ENCODE measurements around the gene SIRPB2. TPM values are rescaled to one million over a fixed set of nuclear protein-coding genes. Genes with fewer than 3 reads are reported as not detected.

Gene SIRPB2
- total and polyA plus RNA-seq, 10 of the 15 experiments (the other 5 are each of a cell fraction or from before 2014, with no cell fraction given), result not detected

DNA sequence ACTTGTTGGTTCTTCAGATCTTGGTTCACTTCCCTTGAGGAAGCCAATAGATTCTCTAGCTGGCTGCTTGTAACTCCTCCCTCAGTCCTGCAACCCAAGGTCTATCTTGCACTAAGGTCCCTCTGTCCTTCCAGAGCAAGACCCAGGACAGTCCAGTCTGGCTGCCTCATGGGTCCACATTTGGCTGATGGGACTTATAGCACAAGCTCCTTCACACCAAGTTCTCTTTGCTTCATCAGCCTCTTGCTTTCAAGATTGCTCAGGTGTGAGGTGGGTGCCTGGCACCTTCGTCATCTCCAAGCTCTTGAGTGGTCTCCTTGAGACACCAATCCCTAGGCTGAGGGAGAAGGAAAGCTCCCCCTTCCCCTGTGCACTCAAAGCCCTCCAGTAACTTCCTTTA, 52.9 kb downstream of the SIRPB2 start (continued):
- no peak for TF ChIP-seq ESRRA (IDR thresholded peaks at IDR 0.05; ENCODE audit: low read length)
- TF ChIP-seq FOS (IDR thresholded peaks at IDR 0.05; ENCODE audit: borderline replicate concordance, extremely low read depth, insufficient read length), result no peak
- no peak for TF ChIP-seq SPI1 (IDR thresholded peaks at IDR 0.05; ENCODE audit: borderline replicate concordance, insufficient read depth, low read depth, low read length)
- no peak for TF ChIP-seq BHLHE40 (IDR thresholded peaks at IDR 0.05; ENCODE audit: borderline replicate concordance in 1 of 2, low read depth in 2 of 2, low read length in 1 of 2)
- TF ChIP-seq SMAD1 (IDR thresholded peaks at IDR 0.05; ENCODE audit: low read depth, partially characterized antibody), result no peak
- TF ChIP-seq POU2F2 (IDR thresholded peaks at IDR 0.05; ENCODE audit: borderline replicate concordance, low read depth, low read length), result no peak
- no peak for TF ChIP-seq CBFB (IDR thresholded peaks at IDR 0.05; ENCODE audit: low read depth)
- no peak for TF ChIP-seq NR2F1 (conservative IDR thresholded peaks at IDR 0.05)

DNA sequence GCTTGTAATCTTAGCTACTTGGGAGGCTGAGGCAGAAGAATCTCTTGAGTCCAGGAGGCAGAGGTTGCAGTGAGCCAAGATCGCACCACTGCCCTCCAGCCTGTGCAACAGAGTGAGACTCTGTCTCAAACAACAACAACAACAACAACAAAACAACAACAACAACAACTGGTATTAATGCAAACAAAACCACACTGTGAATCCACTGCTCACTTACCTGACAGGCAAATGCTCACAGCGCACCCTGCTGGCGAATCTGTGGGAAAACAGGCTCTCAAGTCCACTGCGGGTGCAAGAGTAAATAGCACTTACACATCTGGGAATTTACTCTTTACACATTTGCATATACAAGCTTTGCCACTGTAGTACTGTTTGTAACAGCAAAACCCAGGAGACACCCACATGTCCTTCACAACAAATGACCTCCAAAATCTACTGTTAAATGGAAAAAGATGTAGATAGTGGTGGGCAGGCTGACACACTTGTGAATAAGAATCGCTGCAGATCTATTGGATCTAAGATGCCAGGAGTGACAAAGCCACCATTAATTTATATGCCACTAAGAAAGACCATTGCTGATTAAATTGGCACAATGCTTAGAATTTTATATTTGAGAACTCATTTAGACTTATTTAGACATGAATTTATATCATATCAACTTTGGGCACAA, 53.9 kb downstream of the SIRPB2 start:
- Histone ChIP-seq H3K4me3 (no peak overlapping the region), H3K4me2 (ENCODE audit: control insufficient read depth, insufficient read depth) (no peak overlapping the region), H4K20me1 (ENCODE audit: control insufficient read depth, insufficient read depth) (peaks cover 3% of the 10 kb centered on the region; the same call in 1 of the 2 replicates), H3K9ac (ENCODE audit: control insufficient read depth, insufficient read depth, low read length) (no peak overlapping the region), H3K9me3 (replicated peaks; ENCODE audit: control insufficient read depth, insufficient read depth, low read length) (no peaks in the 10 kb centered on the region; the same call in 2 of the 3 replicates), H3K27ac (ENCODE audit: control insufficient read depth, insufficient read depth) (no peak overlapping the region), H3K4me1 (ENCODE audit: control insufficient read depth, insufficient read depth, low read length) (peaks cover 11% of the 10 kb centered on the region), H3K36me3 (ENCODE audit: control insufficient read depth in 2 of 2, insufficient read depth in 2 of 2, low read length in 1 of 2) (peaks cover 3 to 6% of the 10 kb centered on the region in 2 experiments), H3K79me2 (ENCODE audit: control insufficient read depth, insufficient read depth, low read length) (no peaks in the 10 kb centered on the region), H2AFZ (ENCODE audit: control insufficient read depth, low read depth, low read length) (no peak overlapping the region), H3K27me3 (replicated peaks in 1 of 2; ENCODE audit: control insufficient read depth in 2 of 2, insufficient read depth in 2 of 2, low read length in 1 of 2) (no peaks in the 10 kb centered on the region)
- DNase-seq (ENCODE audit: low read depth, low spot score), result peak; percentile 40
- CTCF ChIA-PET, result interaction anchor here (0.6 to 7.2 kb wide), 31 partner anchors 10 to 464 kb away, joined by 3 to 65 read pairs (median 8); partner anchors contain the start of genes FKBP1A and NSFL1C
- RAD21 ChIA-PET (ENCODE audit: unreplicated experiment), result interaction anchor here (0.9 to 3.6 kb wide), 13 partner anchors 13 to 131 kb away, joined by 3 to 16 read pairs (median 5); no protein-coding TSS in a partner anchor
- SMC1A ChIA-PET (ENCODE audit: uncharacterized antibody, unreplicated experiment), result interaction anchor here (0.7 to 4.9 kb wide), 14 partner anchors 12 to 225 kb away, joined by 3 to 32 read pairs (median 4); partner anchors contain the start of gene SDCBP2
- peak; percentile 86 for FAIRE-seq
- in situ Hi-C loops (cut with MboI) (loop anchor here (5.0 kb wide), 1 partner anchor 125 kb away; no protein-coding TSS in a partner anchor), intact Hi-C loops (cut with micrococcal nuclease; ENCODE audit: unreplicated experiment) (loop anchor here (1.0 to 5.0 kb wide), 2 partner anchors 45 to 124 kb away; partner anchors contain the start of gene FKBP1A)
- POLR2A ChIA-PET, result no interaction called here
- peak; percentile 77 for ATAC-seq
- BruUV-seq (replicated peaks), result no TSS peak
- 20% methylated on average over 5 of the region's 5 CpGs for whole genome bisulfite sequencing (ENCODE audit: insufficient coverage, insufficient replicate concordance, low lambda C conversion rate, missing lambda C conversion rate)
- no peak for TF ChIP-seq ZNF274 (IDR thresholded peaks at IDR 0.05; ENCODE audit: insufficient read depth, insufficient read length)
- TF ChIP-seq CHD1 (IDR thresholded peaks at IDR 0.05; ENCODE audit: low read depth, low read length), result no peak
- no peak for TF ChIP-seq CEBPB (IDR thresholded peaks at IDR 0.05; ENCODE audit: borderline replicate concordance in 1 of 2, low read depth in 2 of 2, low read length in 2 of 2)
- no peak for TF ChIP-seq MYB (IDR thresholded peaks at IDR 0.05; ENCODE audit: borderline replicate concordance, low read depth, low read length)
- TF ChIP-seq POLR2A (IDR thresholded peaks at IDR 0.05; ENCODE audit: low read depth, low read length), result no peak
- TF ChIP-seq, protein P1, sequence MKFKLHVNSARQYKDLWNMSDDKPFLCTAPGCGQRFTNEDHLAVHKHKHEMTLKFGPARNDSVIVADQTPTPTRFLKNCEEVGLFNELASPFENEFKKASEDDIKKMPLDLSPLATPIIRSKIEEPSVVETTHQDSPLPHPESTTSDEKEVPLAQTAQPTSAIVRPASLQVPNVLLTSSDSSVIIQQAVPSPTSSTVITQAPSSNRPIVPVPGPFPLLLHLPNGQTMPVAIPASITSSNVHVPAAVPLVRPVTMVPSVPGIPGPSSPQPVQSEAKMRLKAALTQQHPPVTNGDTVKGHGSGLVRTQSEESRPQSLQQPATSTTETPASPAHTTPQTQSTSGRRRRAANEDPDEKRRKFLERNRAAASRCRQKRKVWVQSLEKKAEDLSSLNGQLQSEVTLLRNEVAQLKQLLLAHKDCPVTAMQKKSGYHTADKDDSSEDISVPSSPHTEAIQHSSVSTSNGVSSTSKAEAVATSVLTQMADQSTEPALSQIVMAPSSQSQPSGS (IDR thresholded peaks at IDR 0.05; ENCODE audit: low read length), result no peak
- TF ChIP-seq NFXL1 (IDR thresholded peaks at IDR 0.05; ENCODE audit: borderline replicate concordance), result no peak
- TF ChIP-seq NR2C1 (IDR thresholded peaks at IDR 0.05), result no peak
- TF ChIP-seq, protein P2, sequence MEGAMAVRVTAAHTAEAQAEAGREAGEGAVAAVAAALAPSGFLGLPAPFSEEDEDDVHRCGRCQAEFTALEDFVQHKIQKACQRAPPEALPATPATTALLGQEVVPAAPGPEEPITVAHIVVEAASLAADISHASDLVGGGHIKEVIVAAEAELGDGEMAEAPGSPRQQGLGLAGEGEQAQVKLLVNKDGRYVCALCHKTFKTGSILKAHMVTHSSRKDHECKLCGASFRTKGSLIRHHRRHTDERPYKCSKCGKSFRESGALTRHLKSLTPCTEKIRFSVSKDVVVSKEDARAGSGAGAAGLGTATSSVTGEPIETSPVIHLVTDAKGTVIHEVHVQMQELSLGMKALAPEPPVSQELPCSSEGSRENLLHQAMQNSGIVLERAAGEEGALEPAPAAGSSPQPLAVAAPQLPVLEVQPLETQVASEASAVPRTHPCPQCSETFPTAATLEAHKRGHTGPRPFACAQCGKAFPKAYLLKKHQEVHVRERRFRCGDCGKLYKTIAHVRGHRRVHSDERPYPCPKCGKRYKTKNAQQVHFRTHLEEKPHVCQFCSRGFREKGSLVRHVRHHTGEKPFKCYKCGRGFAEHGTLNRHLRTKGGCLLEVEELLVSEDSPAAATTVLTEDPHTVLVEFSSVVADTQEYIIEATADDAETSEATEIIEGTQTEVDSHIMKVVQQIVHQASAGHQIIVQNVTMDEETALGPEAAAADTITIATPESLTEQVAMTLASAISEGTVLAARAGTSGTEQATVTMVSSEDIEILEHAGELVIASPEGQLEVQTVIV (IDR thresholded peaks at IDR 0.05; ENCODE audit: borderline replicate concordance, partially characterized antibody), result no peak

Measured in GM12878 (cell line).